8988T (cell line): ENCODE data around the gene ZHX3.
"Not testable (repeated sequence)": the region's sequence is repeated elsewhere in the genome, so short reads cannot be mapped to it uniquely, and the experiment has no call there.

Experiments used
- DNase-seq: peaks from one replicate; pipeline ENCODE4 v3.0.0; 2011

Gene ZHX3

DNA sequence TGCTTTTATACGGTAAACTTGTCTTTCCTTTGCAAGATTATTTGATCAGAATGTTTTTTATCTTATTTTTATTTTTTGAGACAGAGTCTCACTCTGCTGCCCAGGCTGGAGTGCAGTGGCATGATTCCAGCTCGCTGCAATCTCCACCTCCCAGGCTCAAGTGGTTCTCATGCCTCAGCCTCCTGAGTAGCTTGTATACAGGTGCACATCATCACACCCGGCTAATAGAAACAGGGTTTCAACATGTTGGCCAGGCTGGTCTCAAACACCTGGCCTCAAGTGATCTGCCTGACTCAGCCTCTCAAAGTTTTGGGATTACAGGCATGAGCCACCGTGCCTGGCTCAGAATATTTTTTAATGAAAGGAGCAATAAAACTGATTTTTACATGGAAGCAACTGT, 14.2 kb upstream of the ZHX3 start:
- no peak for DNase-seq

DNA sequence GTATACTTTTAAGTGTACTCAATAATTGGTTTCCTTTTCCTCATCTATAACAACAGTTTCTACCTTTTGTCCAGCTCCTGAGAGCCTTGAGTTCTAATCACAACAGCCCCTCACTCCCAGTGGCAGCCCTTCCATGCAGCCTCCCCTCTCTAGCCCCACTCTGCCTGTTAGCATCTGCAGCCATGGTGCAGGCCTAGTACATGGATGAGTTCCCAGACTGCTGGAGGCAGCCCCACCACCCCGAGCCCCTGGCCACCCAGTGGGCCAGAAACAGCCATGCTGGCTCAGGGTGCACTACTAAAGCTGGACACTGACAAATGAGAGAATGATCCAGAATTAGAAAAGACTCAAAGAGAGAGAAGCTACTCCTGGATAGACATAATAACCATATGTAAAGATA, 13.4 kb upstream of the ZHX3 start:
- DNase-seq: no peak

DNA sequence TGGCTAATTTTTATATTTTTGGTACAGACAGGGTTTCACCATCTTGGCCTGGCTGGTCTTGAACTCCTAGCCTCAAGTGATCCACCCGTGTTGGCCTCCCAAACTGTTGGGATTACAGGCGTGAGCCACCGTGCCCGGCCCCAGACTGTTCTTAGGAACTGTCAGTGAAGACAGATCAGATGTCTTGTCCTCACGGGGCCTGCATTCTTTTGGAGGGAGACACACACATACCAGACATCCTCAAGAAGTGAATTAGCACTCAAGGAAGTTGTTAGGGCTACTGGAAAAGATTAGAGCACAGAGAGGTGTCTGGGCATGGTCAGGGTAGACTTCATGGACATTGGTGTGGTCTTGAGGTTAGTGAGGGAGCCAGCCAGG, 12.8 kb upstream of the ZHX3 start:
- DNase-seq: no peak

DNA sequence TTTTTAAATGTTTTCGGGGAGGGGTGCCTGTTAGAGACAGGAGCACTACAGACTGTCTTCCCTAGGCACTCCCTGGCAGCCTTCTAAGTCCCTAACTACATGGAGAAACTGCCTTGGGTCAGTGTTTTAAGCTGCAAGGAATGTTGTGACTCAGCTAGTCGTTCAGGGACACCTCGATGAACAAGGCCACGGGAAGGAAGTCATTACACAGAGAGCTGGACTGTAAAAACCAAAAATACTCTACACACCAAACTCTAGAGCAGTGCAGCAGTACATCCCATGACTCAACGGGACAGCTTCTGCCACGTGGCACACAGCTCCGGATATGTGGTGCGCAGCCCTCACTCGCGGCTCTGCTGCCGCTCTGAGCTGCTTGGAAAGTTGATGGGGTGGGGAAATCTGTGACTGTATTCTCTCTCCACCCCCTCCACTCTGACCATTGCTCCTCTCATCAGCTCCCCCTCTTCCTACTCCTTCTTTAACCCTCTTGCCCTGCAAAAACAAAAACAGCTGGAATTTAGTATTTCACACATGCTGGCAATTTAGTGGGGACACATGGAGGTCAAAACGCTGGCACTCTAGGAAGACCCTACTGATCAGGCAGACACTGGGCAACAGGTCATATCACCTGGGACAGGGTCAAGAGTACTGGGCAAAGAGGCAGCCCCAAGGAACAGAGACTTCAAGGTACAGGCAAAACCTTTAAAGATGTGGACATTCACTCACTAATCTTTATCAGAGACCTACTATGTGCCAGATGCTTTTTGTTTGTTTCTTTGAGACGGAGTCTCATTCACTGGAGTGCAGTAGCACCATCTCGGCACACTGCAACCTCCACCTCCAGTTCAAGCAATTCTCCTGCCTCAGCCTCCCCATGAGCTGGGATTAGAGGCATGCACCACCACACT, 12.2 kb upstream of the ZHX3 start:
- DNase-seq: no peak

DNA sequence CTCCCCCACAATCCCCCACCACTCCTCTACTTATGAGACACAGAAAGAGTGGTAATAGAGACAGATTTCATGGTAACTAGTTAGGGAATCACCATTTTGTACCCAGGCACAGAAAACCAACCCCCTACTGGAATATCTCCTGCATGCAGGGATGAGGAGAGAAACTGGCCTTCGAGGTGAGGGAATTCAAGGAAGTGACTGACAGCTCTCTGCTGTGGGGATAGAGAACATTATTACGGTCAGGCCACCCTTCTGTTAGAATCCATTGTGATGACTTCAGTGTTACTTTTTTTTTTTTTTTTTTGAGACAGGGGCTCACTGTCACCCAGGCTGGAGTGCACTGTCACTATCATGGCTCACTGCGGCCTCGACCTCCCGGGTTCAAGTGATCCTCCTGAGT, 9.6 kb upstream of the ZHX3 start:
- DNase-seq: no peak

DNA sequence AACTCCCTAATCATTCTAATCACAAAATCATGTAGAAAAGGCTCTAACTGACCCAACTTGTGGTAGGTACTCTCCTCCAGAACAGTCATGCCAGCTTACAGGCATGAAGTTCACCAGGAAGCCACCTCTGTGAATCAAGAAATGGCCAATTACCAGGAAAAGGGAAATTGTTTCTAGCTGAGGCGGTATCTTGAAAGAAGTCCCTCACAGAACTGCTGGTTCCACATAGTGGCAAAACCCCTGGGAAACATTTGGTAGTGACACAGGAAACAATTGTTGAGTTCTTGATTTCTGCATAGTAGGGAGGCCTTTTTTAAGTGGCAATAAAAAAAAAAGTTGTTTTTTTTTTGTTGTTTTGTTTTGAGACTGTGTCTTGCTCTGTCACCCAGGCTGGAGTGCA, 3.4 kb upstream of the ZHX3 start:
- DNase-seq: no peak

DNA sequence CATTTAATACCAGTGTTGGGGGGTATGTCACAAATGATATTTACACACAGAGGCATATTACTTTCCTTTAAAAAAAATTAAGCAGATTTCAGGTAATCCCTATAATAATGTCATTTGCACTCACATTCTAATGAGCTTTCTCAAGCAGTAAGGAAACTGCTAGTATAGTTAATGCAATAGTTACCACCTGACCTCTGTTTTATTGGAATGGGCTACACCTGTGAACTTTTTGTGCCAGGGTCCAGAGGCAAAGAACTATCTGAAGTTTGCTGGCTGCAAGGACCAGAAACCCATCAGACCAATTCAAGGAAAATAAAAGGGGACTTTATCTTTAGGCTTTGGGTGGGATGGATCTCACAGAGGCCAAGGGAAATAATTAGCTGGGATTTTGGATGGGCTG, 2.9 kb upstream of the ZHX3 start:
- DNase-seq: no peak

DNA sequence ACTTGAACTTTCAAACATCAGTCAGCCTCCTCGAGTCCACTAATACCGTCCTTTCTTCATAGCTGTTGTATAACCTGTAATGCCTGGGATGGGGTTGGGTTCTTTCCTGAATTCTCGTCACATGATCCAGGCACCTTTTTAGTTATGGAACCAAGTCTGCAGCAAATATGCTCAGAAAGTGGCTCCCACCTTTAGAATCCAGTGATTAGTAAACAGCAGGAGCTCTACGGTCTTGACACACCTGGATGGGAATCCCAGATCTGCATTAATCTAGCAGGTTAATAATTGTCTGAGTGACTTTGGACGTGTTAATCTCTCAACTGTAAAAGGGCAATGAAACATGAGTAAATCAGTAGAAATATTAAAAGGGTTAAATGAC, 729 bp upstream of the ZHX3 start:
- DNase-seq: no peak

DNA sequence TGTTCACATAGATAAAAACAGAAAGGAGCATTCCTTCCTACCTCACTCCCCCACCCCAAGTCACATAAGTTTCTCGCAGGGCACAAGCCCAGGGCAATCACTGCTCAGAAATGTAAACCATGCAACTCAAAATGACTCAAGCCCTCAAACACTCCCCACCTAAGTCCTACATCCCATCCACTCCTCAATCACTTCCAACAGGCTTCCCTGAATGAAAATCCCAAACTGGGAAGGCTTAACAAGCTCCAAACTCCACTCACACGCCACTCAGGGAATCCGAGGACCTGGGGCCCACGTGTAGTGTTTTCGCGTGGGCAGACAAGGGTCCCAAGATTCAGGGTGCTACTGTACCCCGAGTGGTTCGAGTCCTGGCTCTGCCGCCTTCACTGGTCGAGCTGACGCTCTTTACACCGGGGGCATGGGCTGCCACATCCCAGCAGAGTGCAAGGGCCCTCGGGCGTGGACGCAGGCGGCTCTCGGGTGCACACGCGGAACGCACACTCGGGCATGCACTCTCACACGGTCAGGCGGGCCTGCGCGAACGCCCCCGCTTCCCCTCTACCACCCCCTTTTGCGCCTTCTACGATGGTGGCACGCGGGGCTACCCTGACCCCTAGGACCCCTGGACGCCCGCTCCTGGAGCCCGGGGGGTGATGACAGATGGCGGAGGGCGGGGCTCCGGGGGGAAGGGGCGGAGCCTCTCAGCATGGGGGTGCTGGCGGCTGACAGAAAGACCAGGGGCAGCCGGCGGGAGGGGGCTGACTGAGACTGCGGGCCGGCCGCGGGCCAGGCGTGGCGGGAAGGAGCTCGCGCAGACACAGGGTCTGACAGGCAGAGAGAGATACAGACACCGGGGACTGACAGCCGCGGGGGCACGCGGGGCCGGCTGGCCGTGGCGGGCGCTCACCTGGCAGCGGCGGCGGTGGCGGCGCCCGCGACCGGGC, 657 bp downstream of the ZHX3 start:
- DNase-seq: peak; percentile 84

DNA sequence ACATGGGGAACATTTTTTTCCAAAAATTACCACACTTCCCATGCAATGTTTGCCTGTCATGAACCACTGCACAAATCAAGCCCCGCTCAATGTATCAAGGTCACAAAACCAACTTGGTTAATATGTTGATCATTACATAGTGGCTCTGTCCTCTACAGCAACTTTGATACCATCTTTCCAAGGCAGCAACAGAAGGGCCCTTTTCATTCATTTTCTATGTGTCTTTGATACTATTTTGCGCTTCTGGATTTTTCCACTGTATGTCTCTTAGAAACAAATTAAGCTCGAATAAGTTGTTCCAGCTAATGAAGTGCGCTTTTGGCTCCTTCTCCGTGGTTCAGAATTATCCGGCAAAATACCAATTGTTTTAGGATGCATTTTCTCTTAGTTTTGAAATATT, 1.5 kb downstream of the ZHX3 start:
- DNase-seq: no peak

DNA sequence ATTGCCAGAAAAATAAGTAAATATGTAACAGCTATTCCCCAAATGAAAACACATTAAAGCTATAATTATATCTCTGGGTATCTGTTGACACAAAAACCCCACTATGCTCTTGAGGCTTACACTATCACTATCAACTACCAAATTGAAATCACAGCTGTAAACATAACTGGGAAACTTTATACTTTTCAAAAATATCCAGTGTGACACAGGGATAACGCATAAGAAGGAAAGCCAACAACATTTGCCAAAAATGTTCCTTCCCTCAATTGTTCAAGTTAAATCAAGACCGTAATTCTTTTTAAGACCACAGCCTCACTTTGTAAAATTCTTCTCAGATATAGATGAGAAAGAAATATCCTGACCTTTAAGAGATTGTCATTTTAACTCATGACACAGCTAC, 3.1 kb downstream of the ZHX3 start:
- no peak for DNase-seq

DNA sequence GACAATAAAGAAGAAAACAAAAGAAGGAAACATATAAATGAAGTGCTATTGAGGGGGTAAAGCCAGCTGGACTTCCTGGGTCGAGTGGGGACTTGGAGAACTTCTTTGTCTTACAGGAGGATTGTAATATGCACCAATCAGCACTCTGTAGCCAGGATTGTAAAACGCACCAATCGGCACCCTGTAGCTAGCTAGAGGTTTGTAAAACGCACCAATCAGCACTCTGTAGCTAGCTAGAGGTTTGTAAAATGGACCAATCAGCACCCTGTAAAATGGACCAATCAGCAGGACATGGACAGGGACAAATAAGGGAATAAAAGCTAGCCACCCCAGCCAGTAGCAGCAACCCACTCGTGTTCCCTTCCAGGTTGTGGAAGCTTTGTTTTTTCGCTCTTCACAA, 5.5 kb downstream of the ZHX3 start:
- DNase-seq: not testable (repeated sequence)

DNA sequence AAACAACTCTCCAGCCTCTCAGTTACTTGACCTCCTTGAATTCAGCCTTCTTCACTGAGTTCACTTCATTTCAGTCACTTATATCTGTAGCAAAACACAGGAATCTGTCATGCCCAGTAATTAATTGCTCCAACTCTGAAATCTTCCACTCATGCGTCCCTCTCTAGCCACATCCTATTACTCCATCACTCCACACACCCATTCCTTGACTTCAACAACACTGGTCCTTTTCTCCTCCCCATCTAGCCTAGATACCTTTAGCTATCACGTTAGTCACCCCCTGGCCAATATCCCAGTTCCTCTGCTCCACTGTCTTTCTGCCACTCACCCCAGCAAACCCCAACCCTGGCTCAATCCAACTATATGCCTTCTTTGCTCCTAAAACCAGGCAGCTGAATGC, 7.7 kb downstream of the ZHX3 start:
- DNase-seq: no peak

DNA sequence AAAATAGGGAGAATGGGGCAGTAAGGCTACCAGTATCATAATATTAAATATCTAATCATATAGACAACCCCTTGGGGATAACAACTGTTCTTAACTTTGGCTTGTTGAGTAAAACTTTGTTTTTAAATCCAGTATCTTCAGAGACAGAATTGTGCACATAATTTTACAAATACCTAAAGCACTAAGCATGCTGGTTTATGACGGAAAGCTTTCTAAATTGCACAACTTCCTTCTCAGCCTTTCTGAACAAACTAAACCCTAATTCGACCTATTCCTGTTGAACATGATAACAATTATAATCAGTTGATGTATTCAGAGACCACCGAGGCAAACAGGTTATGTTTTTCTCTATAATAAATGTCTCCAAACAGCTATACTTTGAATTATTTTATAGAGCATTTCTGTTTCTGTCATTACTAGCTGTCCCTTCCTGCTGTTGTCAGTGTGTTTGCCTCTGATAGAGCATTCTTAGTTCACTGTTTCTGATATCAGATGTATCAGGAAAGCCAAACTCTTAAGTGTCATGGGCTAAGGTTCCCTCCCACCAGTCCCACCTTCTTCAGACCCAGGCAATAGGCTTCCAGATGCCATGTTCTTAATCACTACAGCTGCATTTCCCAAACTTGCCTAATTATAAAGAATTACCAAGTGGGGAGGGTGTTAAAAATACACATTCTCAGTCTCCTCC, 8.7 kb downstream of the ZHX3 start:
- no peak for DNase-seq

DNA sequence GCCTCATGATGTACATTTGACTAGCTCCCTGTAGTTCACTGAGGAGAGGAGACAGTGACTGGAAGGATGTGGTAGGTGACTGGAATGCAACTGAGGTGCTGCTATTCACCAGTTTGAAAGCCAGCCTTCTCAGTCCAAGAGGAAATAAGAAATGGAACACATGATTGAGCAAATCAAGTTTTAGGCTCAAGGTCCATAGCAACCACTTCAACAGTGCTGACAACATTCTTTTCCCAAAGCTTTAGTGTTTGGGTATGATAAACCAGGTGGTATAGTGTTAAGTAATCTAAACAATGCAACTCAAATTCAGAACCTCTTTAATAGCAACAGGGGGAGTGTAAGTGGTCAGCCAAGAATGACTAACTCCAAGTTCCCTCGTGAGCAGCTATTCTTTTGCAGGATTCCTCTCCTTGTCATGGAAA, 9.2 kb downstream of the ZHX3 start:
- DNase-seq: no peak

DNA sequence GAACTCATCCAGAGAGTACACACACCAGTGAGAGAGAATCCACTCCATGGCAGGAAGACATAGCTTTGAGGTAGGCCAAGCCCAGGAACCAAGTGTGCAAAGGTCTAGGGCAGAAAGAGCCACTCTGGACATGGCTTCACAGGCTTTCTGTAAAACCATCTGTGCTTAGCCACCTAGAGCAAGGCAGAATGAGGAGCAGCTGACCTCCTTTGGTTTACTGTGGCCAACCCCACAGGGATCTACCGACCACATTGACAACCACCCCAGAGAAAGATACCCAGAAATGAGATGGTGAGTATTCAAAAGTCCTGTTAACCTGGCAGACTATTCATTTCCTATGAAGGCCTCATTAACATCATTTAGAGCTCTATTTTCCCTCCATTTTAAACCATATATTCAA, 10.5 kb downstream of the ZHX3 start:
- no peak for DNase-seq

DNA sequence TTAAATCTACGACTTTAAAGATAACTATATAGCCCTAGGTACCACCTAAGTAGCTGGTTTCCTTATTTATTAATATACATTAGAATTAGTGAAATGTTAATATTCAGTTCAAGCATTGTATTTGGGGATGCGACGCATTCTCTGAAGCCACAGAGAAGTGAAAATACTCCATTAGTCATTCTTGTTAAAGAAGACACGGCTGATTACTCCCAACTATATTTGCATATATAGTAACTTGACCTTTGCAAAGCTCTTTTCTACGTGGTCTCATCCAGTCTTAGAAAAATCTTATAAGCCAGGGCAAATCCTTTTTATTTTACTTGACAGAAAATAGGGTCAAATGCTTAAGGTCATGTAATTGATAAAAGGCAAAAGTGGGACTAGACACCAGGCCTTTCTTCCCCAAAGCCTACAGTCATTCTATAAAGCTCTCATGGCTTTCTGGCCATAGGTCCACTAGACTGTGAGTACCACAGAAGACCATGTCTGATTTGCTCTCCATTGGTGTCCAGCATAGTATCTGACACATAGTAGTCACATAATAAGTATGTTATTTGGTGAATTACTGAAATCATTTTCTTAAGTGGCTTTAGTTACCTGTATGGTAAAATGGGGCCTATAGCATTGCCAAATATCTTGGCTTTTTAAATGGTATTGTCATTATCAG, 11.3 kb downstream of the ZHX3 start:
- no peak for DNase-seq

DNA sequence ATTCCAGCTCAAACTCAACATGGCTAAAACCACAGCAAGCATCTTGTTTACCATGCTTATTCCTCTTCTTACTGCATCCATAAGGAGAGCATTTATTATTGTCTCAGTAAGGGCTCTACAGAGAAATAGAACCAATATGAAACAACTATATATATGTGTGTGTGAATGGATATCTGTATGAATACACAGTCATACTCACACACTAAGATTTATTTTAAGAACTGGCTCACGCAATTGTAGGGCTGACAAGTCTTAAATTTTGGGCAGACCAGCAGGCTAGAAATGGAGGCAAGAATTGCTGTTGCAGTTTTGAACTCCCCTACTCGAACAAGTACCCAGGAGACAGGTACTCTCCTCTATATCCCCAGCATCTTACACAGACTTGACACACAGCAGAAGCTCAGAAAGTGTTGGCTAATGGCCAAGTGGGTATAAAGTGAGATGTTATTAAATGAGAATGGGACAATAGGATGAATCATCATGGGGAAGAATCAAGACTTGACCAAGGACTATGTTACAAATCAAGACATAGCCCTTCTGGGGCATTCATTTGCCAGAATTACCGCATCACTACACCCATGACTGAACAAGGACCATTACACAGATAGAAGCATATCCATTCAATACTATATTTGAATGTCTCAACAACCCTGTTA, 13.0 kb downstream of the ZHX3 start:
- no peak for DNase-seq

DNA sequence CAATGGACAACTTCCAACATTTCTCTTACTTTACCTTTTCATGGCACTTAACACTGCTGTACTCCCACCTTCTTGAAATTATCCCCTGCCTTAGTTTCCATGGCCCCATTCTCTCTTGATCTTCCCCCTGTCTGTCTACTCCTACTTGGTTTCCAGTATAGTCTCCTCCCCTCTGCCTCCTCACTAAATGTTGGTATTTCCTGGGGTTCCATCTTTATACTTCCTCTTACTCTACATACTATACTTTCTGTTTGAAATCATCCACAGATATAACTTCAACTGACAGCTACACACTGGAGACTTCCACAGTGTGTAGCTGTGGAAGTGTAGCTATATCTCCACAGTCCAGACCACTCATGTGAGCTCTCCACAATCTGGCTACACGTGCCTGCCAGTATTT, 13.5 kb downstream of the ZHX3 start:
- DNase-seq: no peak

DNA sequence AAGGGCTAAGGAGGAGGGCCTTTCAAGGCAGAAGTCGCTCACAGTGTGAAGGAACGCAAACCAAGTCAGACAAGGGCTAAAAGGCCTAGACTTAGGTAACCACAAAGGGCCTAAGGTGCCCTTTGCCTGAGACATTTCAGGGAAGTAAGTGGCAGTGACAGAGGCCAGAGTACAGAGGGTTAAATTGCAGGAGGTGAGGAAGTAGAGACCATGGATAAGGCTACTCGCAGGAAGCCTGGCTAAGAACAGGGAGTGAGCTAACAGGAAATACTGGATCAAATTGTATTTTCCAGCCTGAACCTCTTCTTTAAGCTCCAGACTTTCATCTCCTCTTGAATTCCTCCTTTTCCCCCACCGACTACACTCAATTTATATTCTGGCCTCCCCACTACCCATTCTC, 16.6 kb downstream of the ZHX3 start:
- DNase-seq: no peak

DNA sequence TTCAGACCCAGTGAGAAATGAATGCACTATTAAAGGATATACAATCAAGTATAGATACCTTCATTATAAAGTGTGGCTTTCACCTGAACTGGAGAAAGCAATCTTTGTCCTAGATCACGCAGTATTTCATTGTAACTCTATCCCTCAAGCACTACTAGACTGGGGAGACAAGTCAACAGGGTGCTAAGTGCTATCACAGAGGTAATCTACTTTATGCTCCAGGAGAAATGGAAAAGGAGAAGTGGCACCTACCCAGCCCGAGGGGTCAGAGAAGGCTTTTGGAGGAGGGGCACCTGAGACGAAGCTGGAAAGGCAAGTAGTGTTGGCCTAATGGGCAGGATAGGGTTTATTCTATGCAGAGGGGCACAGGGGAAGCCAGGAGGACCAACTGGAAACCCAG, 17.1 kb downstream of the ZHX3 start:
- DNase-seq: no peak

DNA sequence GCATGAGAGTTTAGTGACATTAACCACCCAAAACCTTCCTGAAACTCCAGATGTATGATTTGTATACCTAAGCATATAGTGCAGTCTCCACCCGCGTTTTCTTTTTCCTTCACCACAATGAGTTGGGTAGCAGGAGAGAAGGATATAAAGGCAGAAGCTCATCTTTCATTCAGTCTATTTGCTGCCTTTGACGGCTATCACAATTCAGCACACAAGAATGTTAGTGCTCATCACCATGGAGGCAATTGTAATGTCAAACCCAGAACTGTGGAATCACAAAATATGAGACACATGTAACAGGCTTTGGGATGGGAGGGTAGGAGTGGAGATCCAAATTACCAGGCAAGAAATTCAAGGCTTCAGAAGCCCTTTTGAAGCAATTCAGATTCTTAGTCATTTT, 17.6 kb downstream of the ZHX3 start:
- no peak for DNase-seq
